Muscle of leg (tissue), 11 donors: ENCODE measurements around the gene OR2G3. TPM values are rescaled to one million over a fixed set of nuclear protein-coding genes. Genes with fewer than 3 reads are reported as not detected.

Experiments used
- DNase-seq: peaks from one replicate; pipeline ENCODE4 v3.0.0; 2013
- H3K27ac ChIP-seq: one replicate; pipeline ENCODE4 v1.5.1; 2013; ENCODE audit warnings: mild to moderate bottlenecking, low read length, control low read depth
- H3K27me3 ChIP-seq: one replicate; pipeline ENCODE4 v1.6.1; 2013; ENCODE audit warnings: low read length; ENCODE audit not compliant: control insufficient read depth, insufficient read depth
- H3K36me3 ChIP-seq: one replicate; pipeline ENCODE4 v1.6.1; 2013; ENCODE audit warnings: low read length; ENCODE audit not compliant: control insufficient read depth, insufficient read depth
- H3K4me1 ChIP-seq: one replicate; pipeline ENCODE4 v1.6.1; 2013; ENCODE audit warnings: low read length; ENCODE audit not compliant: control insufficient read depth, insufficient read depth
- H3K4me3 ChIP-seq: one replicate; pipeline ENCODE4 v1.5.1; 2013; ENCODE audit warnings: low read length, control low read depth
- H3K9me3 ChIP-seq: replicated peaks from 2 replicates; pipeline ENCODE4 v1.6.1; 2013; ENCODE audit warnings: low read depth, low read length; ENCODE audit not compliant: control insufficient read depth
- WGBS: methylation state at CpG from one replicate; pipeline ENCODE4 v1.1.5; 2013; ENCODE audit warnings: missing lambda C conversion rate; ENCODE audit not compliant: insufficient coverage; 5-methylcytosine and 5-hydroxymethylcytosine counted together
- polyA plus RNA-seq, 8 donors: library from polyadenylated mRNA; unstranded; fragments of 120-200 nt; gene quantifications; one replicate each; pipeline versions ENCODE4 v1.2.1 to v1.2.3, GENCODE V29; 2013; ENCODE audit warnings: inconsistent platforms in 1 of 8, low replicate concordance in 1 of 8; ENCODE audit not compliant: insufficient read length in 8 of 8, insufficient read depth in 1 of 8
- total RNA-seq: library from RNA; stranded (reverse); fragments of 120-200 nt; gene quantifications from one replicate; pipeline ENCODE4 v1.2.4, GENCODE V29; 2013

Gene OR2G3
- total and polyA plus RNA-seq, 9 donors = not detected

DNA sequence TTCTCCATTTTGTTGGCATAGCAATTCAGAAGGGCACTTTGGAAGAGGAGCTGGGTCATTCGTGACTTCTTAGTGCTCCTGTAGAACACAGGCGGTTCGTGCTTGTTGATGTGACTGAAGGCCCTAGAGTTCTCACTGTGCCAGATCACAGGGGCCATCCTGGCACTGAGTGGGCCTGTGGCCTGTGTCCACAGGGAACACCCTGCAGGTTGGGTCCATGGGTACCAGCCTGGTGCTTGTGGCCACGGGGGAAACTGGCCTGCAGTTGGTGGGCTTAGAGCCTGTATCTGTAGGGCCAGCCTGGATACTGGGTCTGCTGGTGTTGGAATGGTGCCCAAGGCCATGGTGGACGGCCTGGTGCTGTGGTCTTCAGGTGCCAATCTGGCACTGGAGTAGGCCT, 9.2 kb downstream of the OR2G3 start:
- DNase-seq = no peak
- no peaks in the 10 kb centered on the region for H3K4me1 ChIP-seq
- 76% methylated on average over 5 of the region's 5 CpGs for WGBS

DNA sequence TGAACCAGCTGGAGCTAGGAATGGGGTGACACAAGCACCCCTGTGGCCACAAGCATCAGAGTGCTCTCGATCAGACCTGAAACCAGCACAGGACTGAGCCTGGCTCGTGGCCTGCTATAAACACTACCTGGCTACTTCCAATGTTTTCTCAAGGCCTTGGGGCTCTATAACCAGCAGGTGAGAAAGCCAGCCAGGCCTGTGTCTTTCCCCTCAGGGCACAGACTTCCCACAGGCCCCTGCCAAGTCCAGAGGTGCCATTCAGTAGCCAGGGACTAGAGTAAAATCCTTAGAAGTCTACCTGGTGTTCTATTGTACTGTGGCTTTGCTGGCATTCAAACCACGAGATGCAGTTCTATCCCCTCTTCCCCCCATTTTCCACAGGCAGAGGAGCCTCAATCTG, 22.6 kb downstream of the OR2G3 start:
- DNase-seq = no peak
- 100% methylated on average over 1 of the region's 3 CpGs for WGBS
- peaks cover 2% of the 10 kb centered on the region for H3K9me3 ChIP-seq
- H3K27me3 ChIP-seq = no peaks in the 10 kb centered on the region
- no peaks in the 10 kb centered on the region for H3K4me1 ChIP-seq
- H3K27ac ChIP-seq = no peak overlapping the region
- H3K36me3 ChIP-seq = no peaks in the 10 kb centered on the region
- no peak overlapping the region for H3K4me3 ChIP-seq

More for the DNA sequence above, 9.2 kb downstream of the OR2G3 start:
- H3K36me3 ChIP-seq = no peaks in the 10 kb centered on the region
- no peak overlapping the region for H3K4me3 ChIP-seq
- H3K27me3 ChIP-seq = no peaks in the 10 kb centered on the region
- H3K9me3 ChIP-seq = no peaks in the 10 kb centered on the region
- H3K27ac ChIP-seq = no peak overlapping the region

DNA sequence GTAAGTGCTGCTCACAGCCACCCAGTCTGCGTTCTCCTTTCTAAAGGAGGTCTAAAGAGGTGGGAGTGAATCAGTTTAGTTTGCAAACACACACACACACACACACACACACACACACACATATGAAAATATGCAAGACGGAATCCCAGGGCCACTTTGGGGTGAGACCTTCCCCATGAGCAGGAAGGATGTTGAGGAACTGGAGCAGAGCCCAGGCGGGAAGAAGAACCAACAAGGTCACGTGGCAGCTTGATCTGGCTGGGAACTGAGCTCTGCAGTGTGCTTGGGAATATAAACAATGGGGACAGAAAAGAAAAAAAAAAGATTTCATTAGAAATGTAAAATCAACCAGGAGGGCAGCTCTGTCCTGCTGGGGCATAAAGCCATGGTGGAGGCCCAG, 32.6 kb downstream of the OR2G3 start:
- H3K9me3 ChIP-seq = peaks cover 3% of the 10 kb centered on the region
- H3K36me3 ChIP-seq = no peaks in the 10 kb centered on the region
- no peak overlapping the region for H3K4me3 ChIP-seq
- no peak overlapping the region for H3K27ac ChIP-seq
- DNase-seq = peak; percentile 23
- no peaks in the 10 kb centered on the region for H3K4me1 ChIP-seq
- peaks cover 2% of the 10 kb centered on the region for H3K27me3 ChIP-seq
- WGBS = 80% methylated on average over 1 of the region's 4 CpGs

DNA sequence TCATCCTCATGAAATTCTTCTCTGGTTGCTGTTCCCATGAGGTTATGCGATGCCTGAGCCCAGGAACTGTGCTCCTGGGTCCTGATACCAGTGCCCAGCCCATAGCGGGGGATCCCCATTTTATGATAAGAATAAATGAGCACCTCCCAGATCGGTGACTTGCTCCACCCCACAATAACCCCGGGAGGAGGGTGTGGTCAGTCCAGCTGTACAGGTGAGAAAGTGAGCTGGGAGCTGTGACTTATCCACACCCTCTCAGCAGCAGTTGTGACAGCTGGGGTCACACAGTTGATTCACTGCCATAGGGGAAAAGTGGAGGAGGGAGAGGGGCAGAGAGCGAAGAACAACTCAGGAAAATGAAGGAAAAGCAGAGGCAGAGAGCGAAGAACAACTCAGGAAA, 33.4 kb downstream of the OR2G3 start:
- Histone ChIP-seq H3K9me3 (peaks cover 3% of the 10 kb centered on the region), H3K4me1 (no peaks in the 10 kb centered on the region), H3K27ac (no peak overlapping the region), H3K4me3 (no peak overlapping the region), H3K27me3 (peaks cover 2% of the 10 kb centered on the region), H3K36me3 (no peaks in the 10 kb centered on the region)
- DNase-seq = no peak
- WGBS = 89% methylated on average over 3 of the region's 6 CpGs

DNA sequence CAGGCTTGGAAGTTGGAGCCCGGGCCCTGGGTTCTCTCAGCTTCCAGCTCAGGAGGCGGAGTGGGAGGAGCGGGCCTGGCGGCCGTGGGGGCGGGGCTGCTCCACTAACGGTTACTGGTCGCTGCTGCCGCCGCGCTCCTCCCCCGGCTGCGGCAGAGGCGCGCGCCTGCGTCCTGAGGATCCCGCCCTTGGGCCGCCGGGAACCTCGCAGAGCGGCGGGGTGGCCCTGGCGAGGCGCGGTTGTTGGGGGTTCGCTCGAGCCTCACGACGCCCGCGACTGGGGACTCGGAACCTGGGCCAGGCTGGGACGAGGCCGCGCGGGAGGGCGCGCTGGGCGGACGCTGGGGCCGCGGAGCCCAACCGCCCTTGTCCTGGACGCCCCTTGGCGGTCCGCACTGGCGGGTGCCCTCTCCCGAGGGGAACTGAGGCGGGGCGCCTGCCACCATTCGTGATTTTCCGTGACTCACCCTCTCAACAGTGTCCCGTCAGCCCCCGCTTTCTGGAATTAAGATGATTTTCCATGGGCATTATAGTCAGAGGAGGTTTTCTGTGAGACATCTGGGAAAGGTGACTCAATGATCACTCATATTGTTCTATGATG, 34.1 kb downstream of the OR2G3 start:
- Histone ChIP-seq H3K4me1 (no peaks in the 10 kb centered on the region), H3K27me3 (peaks cover 2% of the 10 kb centered on the region), H3K27ac (no peak overlapping the region), H3K4me3 (peak overlapping the region; percentile 11), H3K36me3 (no peaks in the 10 kb centered on the region), H3K9me3 (peaks cover 3% of the 10 kb centered on the region)
- DNase-seq = peak; percentile 69
- WGBS = 21% methylated on average over 50 of the region's 55 CpGs

DNA sequence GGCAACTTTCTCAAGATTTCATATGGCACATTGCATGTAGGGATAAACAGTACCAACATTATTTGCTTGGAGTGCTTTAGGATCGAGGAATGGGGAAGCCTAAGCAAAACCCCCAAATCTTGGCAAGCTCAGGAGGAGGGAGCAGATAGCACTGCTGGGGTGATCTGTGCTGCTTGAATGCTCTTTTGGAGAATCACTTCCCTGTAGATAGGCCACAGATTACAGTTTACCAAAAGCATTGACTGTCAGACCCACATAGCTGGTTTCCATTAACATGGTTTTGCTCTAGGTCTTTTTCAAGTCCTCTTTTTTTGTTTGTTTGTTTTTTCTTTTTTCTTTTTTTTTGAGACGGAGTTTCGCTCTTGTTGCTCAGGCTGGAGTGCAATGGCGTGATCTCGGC, 37.4 kb downstream of the OR2G3 start:
- Histone ChIP-seq H3K4me1 (no peaks in the 10 kb centered on the region), H3K27ac (no peak overlapping the region), H3K36me3 (no peaks in the 10 kb centered on the region), H3K4me3 (no peak overlapping the region), H3K27me3 (peaks cover 2% of the 10 kb centered on the region), H3K9me3 (no peaks in the 10 kb centered on the region)
- DNase-seq = no peak
- 0% methylated on average over 1 of the region's 5 CpGs for WGBS

DNA sequence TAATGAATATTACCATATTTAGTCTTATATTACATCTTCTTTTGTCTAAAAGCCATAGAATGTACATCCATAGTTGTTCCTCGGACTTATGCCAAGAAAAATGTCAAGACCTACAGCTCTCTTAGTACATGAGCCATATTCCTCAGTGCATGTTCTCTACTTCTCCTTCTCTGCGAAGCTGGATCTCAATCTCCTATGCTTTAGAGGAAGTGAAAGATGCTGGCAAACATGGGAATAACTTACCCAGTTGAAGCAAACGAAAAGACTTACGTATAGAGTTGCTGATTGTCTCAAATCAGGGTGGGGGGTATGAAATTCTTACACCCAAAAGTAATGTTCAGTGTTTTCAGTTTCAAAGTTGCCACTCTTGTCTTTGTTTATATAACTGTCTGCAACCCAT, 41.5 kb downstream of the OR2G3 start:
- WGBS = no CpG with 5 or more reads among the region's 4 CpGs
- no peaks in the 10 kb centered on the region for H3K9me3 ChIP-seq
- H3K4me1 ChIP-seq = no peaks in the 10 kb centered on the region
- no peak overlapping the region for H3K4me3 ChIP-seq
- H3K27me3 ChIP-seq = no peaks in the 10 kb centered on the region
- DNase-seq = peak; percentile 35
- H3K27ac ChIP-seq = no peak overlapping the region
- H3K36me3 ChIP-seq = no peaks in the 10 kb centered on the region

DNA sequence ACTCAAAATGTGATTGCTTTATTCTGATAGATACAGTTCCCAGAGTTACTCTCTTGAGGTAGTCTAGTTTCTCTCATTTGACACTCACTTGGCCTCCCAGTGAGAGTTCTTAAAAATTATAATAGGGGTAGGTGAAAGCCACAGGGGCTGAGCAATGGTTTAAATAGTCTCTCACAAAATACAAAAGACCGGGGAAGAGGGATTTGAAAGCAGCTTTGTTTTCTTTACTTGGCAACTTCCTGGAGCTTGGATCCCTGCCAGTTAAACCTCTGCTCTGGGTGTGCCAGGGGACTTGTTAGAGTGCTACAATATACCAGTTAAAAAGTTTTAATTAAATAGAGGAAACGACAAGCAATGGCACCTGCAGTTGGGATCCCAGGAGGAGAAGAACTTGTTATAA, 42.5 kb downstream of the OR2G3 start:
- peak; percentile 13 for DNase-seq
- no peaks in the 10 kb centered on the region for H3K27me3 ChIP-seq
- WGBS = no CpG with 5 or more reads among the region's 2 CpGs
- no peak overlapping the region for H3K4me3 ChIP-seq
- H3K4me1 ChIP-seq = no peaks in the 10 kb centered on the region
- no peak overlapping the region for H3K27ac ChIP-seq
- no peaks in the 10 kb centered on the region for H3K36me3 ChIP-seq
- no peaks in the 10 kb centered on the region for H3K9me3 ChIP-seq

DNA sequence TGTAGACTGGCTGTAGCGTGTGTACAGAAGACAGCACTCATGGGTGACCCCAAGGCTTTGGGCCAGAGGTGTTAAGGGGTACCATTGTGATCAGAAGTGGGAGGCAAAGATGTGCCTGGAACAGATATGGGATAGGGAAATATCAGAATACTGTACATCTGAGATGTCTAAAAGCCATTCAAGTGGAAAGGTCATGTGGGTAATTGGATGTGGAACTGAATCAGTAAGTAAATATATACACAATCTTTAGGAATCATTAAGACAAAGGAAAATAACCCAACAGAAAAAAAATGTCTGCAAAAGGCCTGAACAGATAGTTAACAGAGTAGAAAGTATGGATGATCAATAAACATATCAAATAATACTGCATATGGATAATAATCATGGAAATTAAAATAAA, 47.7 kb downstream of the OR2G3 start:
- Histone ChIP-seq H3K4me1 (no peaks in the 10 kb centered on the region), H3K4me3 (no peak overlapping the region), H3K27ac (no peak overlapping the region), H3K27me3 (no peaks in the 10 kb centered on the region), H3K9me3 (no peaks in the 10 kb centered on the region), H3K36me3 (no peaks in the 10 kb centered on the region)
- no peak for DNase-seq
- 75% methylated on average over 1 of the region's 1 CpG for WGBS
